HepG2 (cell line): ENCODE results near the gene POLN. TPM values are rescaled to one million over a fixed set of nuclear protein-coding genes. Genes with fewer than 3 reads are reported as not detected.

ENCODE experiments used
- ATAC-seq: fragments of 200-7000 bp; cut with Tn5 transposase; 3 replicates; pipeline ENCODE4 v1.9.1; 2020; ENCODE audit warnings: mild to moderate bottlenecking, moderate library complexity
- BruUV-seq: library from RNA; stranded (reverse); fragments of 400-500 nt; replicated peaks from 2 replicates; lab custom pipeline; 2021; lab: Mats Ljungman, UMichigan
- CTCF ChIA-PET: fragments of 300-600 bp; formaldehyde crosslinking; extraction: SDS; loops from one replicate; lab custom pipeline; 2021; ENCODE audit warnings: low total read pairs, inconsistent platforms, low intra/inter-chr PET ratio; lab: Yijun Ruan, JAX
- POLR2A ChIA-PET: fragments of 350-600 bp; sonication (Branson Sonifier 250); formaldehyde crosslinking; loops from one replicate; lab custom pipeline; 2020; ENCODE audit warnings: antibody characterized with exemption, inconsistent platforms; lab: Yijun Ruan, JAX
- DNase-seq: peaks from one replicate; pipeline ENCODE4 v3.0.0-alpha.2; 2015; ENCODE audit warnings: low spot score
- FAIRE-seq: peaks from 3 replicates; lab custom pipeline; 2011; peaks lifted over from hg19 to GRCh38; lab: Jason Lieb, UNC
- H2AFZ ChIP-seq: one replicate; pipeline ENCODE4 v1.6.1; 2011; ENCODE audit warnings: low read length, inconsistent platforms
- H3K27ac ChIP-seq: fragments of 300-600 bp; 3 replicates; pipeline ENCODE4 v1.8.0; 2011; ENCODE audit warnings: mixed run types, mild to moderate bottlenecking, mixed read lengths, low read length, inconsistent platforms; ENCODE audit not compliant: insufficient read depth; ENCODE audit errors: extremely low read length
- H3K27me3 ChIP-seq, 2 experiments: fragments of 200-600 bp in 1 of 2; 2 replicates in 1 of 2; 3 replicates in 1 of 2; pipeline versions ENCODE4 v1.6.0 to v1.8.0; 2011; ENCODE audit warnings: low read length in 2 of 2, mild to moderate bottlenecking in 2 of 2, moderate library complexity in 2 of 2, inconsistent platforms in 1 of 2; ENCODE audit not compliant: insufficient read depth in 2 of 2, control insufficient read depth in 1 of 2
- H3K36me3 ChIP-seq, 2 experiments: fragments of 200-600 bp in 1 of 2; replicated peaks in 1 of 2; 2 replicates in 1 of 2; 3 replicates in 1 of 2; pipeline versions ENCODE4 v1.5.1 to v1.8.0; 2011; ENCODE audit warnings: low read length in 2 of 2, inconsistent platforms in 1 of 2; ENCODE audit not compliant: insufficient read depth in 2 of 2, control insufficient read depth in 1 of 2
- H3K4me1 ChIP-seq: 2 replicates; pipeline ENCODE4 v1.5.1; 2012; ENCODE audit warnings: low read length, inconsistent platforms; ENCODE audit not compliant: insufficient read depth
- H3K4me2 ChIP-seq: 2 replicates; pipeline ENCODE4 v1.6.0; 2011; ENCODE audit warnings: low read depth, low read length, inconsistent platforms
- H3K4me3 ChIP-seq, 3 experiments: fragments of 200-600 bp in 1 of 3; sonication (generic), shearing (Covaris generic) in 1 of 3; replicated peaks in 1 of 3; 2 replicates each; pipeline ENCODE4 v1.5.1; 2011 to 2016; ENCODE audit warnings: low read length in 3 of 3, inconsistent platforms in 2 of 3, low read depth in 2 of 3, mild to moderate bottlenecking in 2 of 3, control low read depth in 1 of 3, mixed read lengths in 1 of 3; ENCODE audit not compliant: insufficient read depth in 1 of 3
- H3K79me2 ChIP-seq: one replicate; pipeline ENCODE4 v1.6.1; 2011; ENCODE audit warnings: low read length, inconsistent platforms; ENCODE audit not compliant: insufficient read depth
- H3K9ac ChIP-seq: 2 replicates; pipeline ENCODE4 v1.6.0; 2011; ENCODE audit warnings: mild to moderate bottlenecking, low read depth, low read length, inconsistent platforms; ENCODE audit not compliant: insufficient read depth
- H3K9me3 ChIP-seq: 2 replicates; pipeline ENCODE4 v1.5.1; 2012; ENCODE audit warnings: mild to moderate bottlenecking, low read length
- H4K20me1 ChIP-seq: 2 replicates; pipeline ENCODE4 v1.6.0; 2011; ENCODE audit warnings: inconsistent platforms, mild to moderate bottlenecking, low read length, moderate library complexity; ENCODE audit not compliant: insufficient read depth
- DNMT3B ChIP-seq: conservative IDR thresholded peaks from 2 replicates; pipeline ENCODE4 v1.6.1; 2016; ENCODE audit warnings: missing biosample characterization, control low read depth
- GLMP ChIP-seq: sonication (generic); formaldehyde crosslinking; IDR thresholded peaks from 2 replicates; pipeline ENCODE4 v1.9.0; 2021; ENCODE audit warnings: missing genetic modification reagents, mild to moderate bottlenecking, borderline replicate concordance
- KLF15 ChIP-seq: sonication (generic); formaldehyde crosslinking; IDR thresholded peaks from 2 replicates; pipeline ENCODE4 v1.8.1; 2023; ENCODE audit warnings: borderline replicate concordance, mild to moderate bottlenecking, inconsistent platforms, missing genetic modification reagents, mixed read lengths
- MAFG ChIP-seq: sonication (generic); formaldehyde crosslinking; IDR thresholded peaks from 2 replicates; pipeline ENCODE4 v1.5.1; 2020; ENCODE audit warnings: mild to moderate bottlenecking, missing genetic modification reagents
- PCBP1 ChIP-seq: fragments of 200-400 bp; formaldehyde crosslinking; IDR thresholded peaks from 2 replicates; pipeline ENCODE4 v1.6.1; 2017; ENCODE audit warnings: mild to moderate bottlenecking, low read depth, low read length, borderline replicate concordance
- PPARG ChIP-seq: conservative IDR thresholded peaks from 2 replicates; pipeline ENCODE4 v1.6.1; 2016; ENCODE audit warnings: missing biosample characterization, missing genetic modification reagents
- ZBTB1 ChIP-seq: sonication (generic); formaldehyde crosslinking; IDR thresholded peaks from 2 replicates; pipeline ENCODE4 v1.4.0; 2020; ENCODE audit warnings: missing genetic modification reagents, borderline replicate concordance
- ZNF20 ChIP-seq: sonication (generic); formaldehyde crosslinking; IDR thresholded peaks from 2 replicates; pipeline ENCODE4 v1.4.0; 2020; ENCODE audit warnings: mild to moderate bottlenecking, moderate library complexity, missing genetic modification reagents
- ZNF44 ChIP-seq: sonication (generic); formaldehyde crosslinking; IDR thresholded peaks from 2 replicates; pipeline ENCODE4 v1.5.1; 2020; ENCODE audit warnings: mild to moderate bottlenecking, missing genetic modification reagents
- ZNF510 ChIP-seq: sonication (generic); formaldehyde crosslinking; IDR thresholded peaks from 2 replicates; pipeline ENCODE4 v1.4.0; 2020; ENCODE audit warnings: low read depth, mild to moderate bottlenecking, missing genetic modification reagents
- ZNF616 ChIP-seq: sonication (generic); formaldehyde crosslinking; IDR thresholded peaks from 2 replicates; pipeline ENCODE4 v1.5.0; 2020; ENCODE audit warnings: low read depth, mild to moderate bottlenecking, missing genetic modification reagents
- ZNF710 ChIP-seq: sonication (generic); formaldehyde crosslinking; IDR thresholded peaks from 2 replicates; pipeline ENCODE4 v1.5.0; 2020; ENCODE audit warnings: mild to moderate bottlenecking, missing genetic modification reagents, borderline replicate concordance
- ZNF792 ChIP-seq: IDR thresholded peaks from 2 replicates; pipeline ENCODE4 v1.6.1; 2016
- ZSCAN5A ChIP-seq: sonication (generic); formaldehyde crosslinking; IDR thresholded peaks from 2 replicates; pipeline ENCODE4 v1.8.0; 2022; ENCODE audit warnings: mild to moderate bottlenecking, missing genetic modification reagents, borderline replicate concordance
- WGBS: methylation state at CpG from one replicate; pipeline ENCODE4 v1.1.6; 2017; ENCODE audit warnings: low lambda C conversion rate; 5-methylcytosine and 5-hydroxymethylcytosine counted together
- in situ Hi-C: cut with HindIII; loops from 2 replicates; pipeline ENCODE4 v1.10.0; 2017; ENCODE audit warnings: low pct_unique_long_range_greater_than_20kb; ENCODE audit not compliant: extremely low pct_ligation_motif_present
- intact Hi-C: fragments of 100-400 bp; cut with micrococcal nuclease; formaldehyde crosslinking; loops from one replicate; pipeline ENCODE4 v1.10.0; 2022; ENCODE audit not compliant: unreplicated experiment
- polyA plus RNA-seq, 8 experiments: library from polyadenylated mRNA; depleted of rRNA in 3 of 8; stranded (reverse) in 7 of 8; unstranded in 1 of 8; fragments of >200 nt; fragmentation: Illumina TruSeq in 4 of 8; extraction: Trizol in 4 of 8; gene quantifications; 2 replicates each; pipeline versions ENCODE4 v1.2.1 to v1.2.3, GENCODE V29; 2011 to 2016; ENCODE audit warnings: low read depth in 4 of 8, missing spikeins in 1 of 8, mixed read lengths in 1 of 8; ENCODE audit not compliant: insufficient read depth in 1 of 8
- total RNA-seq, 5 experiments: library from RNA; depleted of rRNA; stranded (reverse); fragments of >200 nt; fragmentation: Illumina TruSeq; extraction: Trizol; gene quantifications; 2 replicates each; pipeline ENCODE4 v1.2.3, GENCODE V29; 2016; ENCODE audit warnings: low read depth in 1 of 5
- TF ChIP-seq, protein P1 (sequence below): IDR thresholded peaks from 2 replicates; pipeline ENCODE4 v1.6.1; 2012; ENCODE audit warnings: inconsistent platforms

POLN gene
- total and polyA plus RNA-seq, 2 of the 13 experiments (the other 11 are each of a cell fraction or from before 2014, with no cell fraction given): 0.93 to 1.5 TPM

DNA sequence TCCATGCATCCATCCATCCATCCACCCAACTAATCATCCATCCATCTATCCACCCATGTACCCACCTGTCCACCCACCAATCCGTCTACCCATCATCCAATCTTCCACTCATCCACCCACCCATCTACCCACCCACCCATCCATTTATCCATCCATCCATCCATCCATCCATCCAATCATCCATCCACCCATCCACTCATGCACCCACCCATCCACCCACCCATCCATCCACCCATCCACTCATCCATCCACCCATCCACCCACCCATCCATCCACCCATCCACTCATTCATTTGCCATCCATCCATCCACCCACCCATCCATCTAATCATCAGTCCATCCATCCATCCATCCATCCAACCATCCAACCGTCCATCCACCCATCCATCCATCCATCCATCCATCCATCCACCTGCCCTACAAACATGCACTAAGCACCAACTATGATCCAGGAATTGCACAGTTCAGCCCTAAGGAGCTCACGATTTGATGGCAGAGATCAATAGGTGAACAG is 41.3 kb upstream of the POLN start:
- intact Hi-C loops (no loop called here), in situ Hi-C loops (no loop called here)
- Histone ChIP-seq H4K20me1 (no peaks in the 10 kb centered on the region), H3K36me3 (no peaks in the 10 kb centered on the region), H3K27ac (no peak overlapping the region), H3K79me2 (no peaks in the 10 kb centered on the region), H3K9me3 (no peaks in the 10 kb centered on the region), H3K4me2 (no peak overlapping the region), H2AFZ (no peak overlapping the region), H3K4me1 (no peaks in the 10 kb centered on the region), H3K4me3 (no peak overlapping the region), H3K9ac (no peak overlapping the region), H3K27me3 (peaks cover 4 to 25% of the 10 kb centered on the region in 2 experiments; a peak in 4 of 5 replicates)
- FAIRE-seq (no peak), DNase-seq (no peak), ATAC-seq (no peak)
- BruUV-seq: no TSS peak
- ChIA-PET POLR2A (no interaction called here), CTCF (no interaction called here)
- WGBS: 21% methylated on average over 3 of the region's 3 CpGs
- TF ChIP-seq ZNF44 (CRISPR knock-in tag) (no peak), MAFG (CRISPR knock-in tag) (no peak), DNMT3B (no peak), ZNF616 (CRISPR knock-in tag) (no peak), KLF15 (CRISPR knock-in tag) (no peak), PPARG (no peak), GLMP (CRISPR knock-in tag) (no peak), ZBTB1 (CRISPR knock-in tag) (no peak), ZSCAN5A (no peak), ZNF710 (CRISPR knock-in tag) (no peak), ZNF20 (no peak), PCBP1 (no peak), ZNF510 (CRISPR knock-in tag) (no peak), ZNF792 (no peak)
- TF ChIP-seq, protein P1, sequence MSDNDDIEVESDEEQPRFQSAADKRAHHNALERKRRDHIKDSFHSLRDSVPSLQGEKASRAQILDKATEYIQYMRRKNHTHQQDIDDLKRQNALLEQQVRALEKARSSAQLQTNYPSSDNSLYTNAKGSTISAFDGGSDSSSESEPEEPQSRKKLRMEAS: no peak
